ENCODE results near the gene MAPRE3.
A peak's percentile ranks its signal among the peaks of the same experiment; 100 is the strongest.

The MAPRE3 gene

GRCh38 chr2:26982102-26982742, 11.8 kb downstream of the MAPRE3 start:
- ATAC-seq (ENCODE audit: low read depth): peak; percentile 90
- H3K27me3 Mint-ChIP-seq: no peaks in the 10 kb centered on the region
- H3K36me3 Mint-ChIP-seq: peaks cover 2% of the 10 kb centered on the region
- no peak overlapping the region for H3K27ac Mint-ChIP-seq
- H3K9me3 Mint-ChIP-seq: no peaks in the 10 kb centered on the region
- no peak overlapping the region for H3K4me3 Mint-ChIP-seq
- H3K4me1 Mint-ChIP-seq: peaks cover 2% of the 10 kb centered on the region
- DNase-seq (ENCODE audit: low spot score in 2 of 2): peak in 1 of 2 donors; percentile 16

- no peak overlapping the region for H3K4me3 Mint-ChIP-seq
- no peak for DNase-seq (ENCODE audit: low spot score in 2 of 2)
- H3K9me3 Mint-ChIP-seq: no peaks in the 10 kb centered on the region
- H3K4me1 Mint-ChIP-seq: peaks cover 2% of the 10 kb centered on the region
- no peaks in the 10 kb centered on the region for H3K27me3 Mint-ChIP-seq
- peaks cover 2% of the 10 kb centered on the region for H3K36me3 Mint-ChIP-seq
- no peak overlapping the region for H3K27ac Mint-ChIP-seq
- ATAC-seq (ENCODE audit: low read depth): no peak
Measured at GRCh38 chr2:26983746-26984145, 13.3 kb downstream of the MAPRE3 start.

GRCh38 chr2:26985807-26986206, 15.4 kb downstream of the MAPRE3 start:
- ATAC-seq (ENCODE audit: low read depth) (no peak), DNase-seq (ENCODE audit: low spot score in 2 of 2) (no peak)
- Mint-ChIP-seq H3K9me3 (no peaks in the 10 kb centered on the region), H3K4me1 (peaks cover 2% of the 10 kb centered on the region), H3K27ac (no peak overlapping the region), H3K36me3 (peaks cover 2% of the 10 kb centered on the region), H3K27me3 (no peaks in the 10 kb centered on the region), H3K4me3 (no peak overlapping the region)

- Mint-ChIP-seq H3K36me3 (peaks cover 2% of the 10 kb centered on the region), H3K27ac (no peak overlapping the region), H3K4me1 (peaks cover 2% of the 10 kb centered on the region), H3K9me3 (no peaks in the 10 kb centered on the region), H3K4me3 (no peak overlapping the region), H3K27me3 (no peaks in the 10 kb centered on the region)
- ATAC-seq (ENCODE audit: low read depth): no peak
- DNase-seq (ENCODE audit: low spot score in 2 of 2): no peak
Measured at GRCh38 chr2:26986576-26986975, 16.1 kb downstream of the MAPRE3 start.

- Mint-ChIP-seq H3K36me3 (peaks cover 2% of the 10 kb centered on the region), H3K4me3 (no peak overlapping the region), H3K27ac (no peak overlapping the region), H3K4me1 (no peaks in the 10 kb centered on the region), H3K9me3 (no peaks in the 10 kb centered on the region), H3K27me3 (no peaks in the 10 kb centered on the region)
- no peak for ATAC-seq (ENCODE audit: low read depth)
- no peak for DNase-seq (ENCODE audit: low spot score in 2 of 2)
Measured at GRCh38 chr2:26988058-26988860, 17.8 kb downstream of the MAPRE3 start.

- no peak for DNase-seq (ENCODE audit: low spot score in 2 of 2)
- H3K27ac Mint-ChIP-seq: no peak overlapping the region
- H3K4me3 Mint-ChIP-seq: no peak overlapping the region
- no peaks in the 10 kb centered on the region for H3K27me3 Mint-ChIP-seq
- H3K9me3 Mint-ChIP-seq: no peaks in the 10 kb centered on the region
- peaks cover 4% of the 10 kb centered on the region for H3K36me3 Mint-ChIP-seq
- no peaks in the 10 kb centered on the region for H3K4me1 Mint-ChIP-seq
- ATAC-seq (ENCODE audit: low read depth): no peak
Measured at GRCh38 chr2:26989156-26989555, 18.7 kb downstream of the MAPRE3 start.

- Mint-ChIP-seq H3K27me3 (peaks cover 2% of the 10 kb centered on the region), H3K9me3 (no peaks in the 10 kb centered on the region), H3K4me3 (no peak overlapping the region), H3K27ac (no peak overlapping the region), H3K4me1 (no peaks in the 10 kb centered on the region), H3K36me3 (peaks cover 4% of the 10 kb centered on the region)
- ATAC-seq (ENCODE audit: low read depth): no peak
- DNase-seq (ENCODE audit: low spot score in 2 of 2): no peak
Measured at GRCh38 chr2:26991717-26992116, 21.3 kb downstream of the MAPRE3 start.

GRCh38 chr2:26993768-26994167, 23.3 kb downstream of the MAPRE3 start:
- H3K27me3 Mint-ChIP-seq: peaks cover 2% of the 10 kb centered on the region
- DNase-seq (ENCODE audit: low spot score in 2 of 2) (no peak), ATAC-seq (ENCODE audit: low read depth) (no peak)
- no peak overlapping the region for H3K27ac Mint-ChIP-seq
- no peak overlapping the region for H3K4me3 Mint-ChIP-seq
- H3K4me1 Mint-ChIP-seq: no peaks in the 10 kb centered on the region
- peaks cover 4% of the 10 kb centered on the region for H3K36me3 Mint-ChIP-seq
- no peaks in the 10 kb centered on the region for H3K9me3 Mint-ChIP-seq

- ATAC-seq (ENCODE audit: low read depth): no peak
- Mint-ChIP-seq H3K27ac (no peak overlapping the region), H3K9me3 (no peaks in the 10 kb centered on the region), H3K4me3 (no peak overlapping the region), H3K27me3 (peaks cover 7% of the 10 kb centered on the region), H3K36me3 (peaks cover 4% of the 10 kb centered on the region), H3K4me1 (no peaks in the 10 kb centered on the region)
- no peak for DNase-seq (ENCODE audit: low spot score in 2 of 2)
Measured at GRCh38 chr2:26994983-26995382, 24.5 kb downstream of the MAPRE3 start.

GRCh38 chr2:26997394-26997793, 27.0 kb downstream of the MAPRE3 start:
- peaks cover 4% of the 10 kb centered on the region for H3K4me1 Mint-ChIP-seq
- peaks cover 9% of the 10 kb centered on the region for H3K27me3 Mint-ChIP-seq
- ATAC-seq (ENCODE audit: low read depth) (no peak), DNase-seq (ENCODE audit: low spot score in 2 of 2) (no peak)
- H3K27ac Mint-ChIP-seq: no peak overlapping the region
- H3K36me3 Mint-ChIP-seq: peaks cover 4% of the 10 kb centered on the region
- no peak overlapping the region for H3K4me3 Mint-ChIP-seq
- no peaks in the 10 kb centered on the region for H3K9me3 Mint-ChIP-seq

GRCh38 chr2:26998323-26998722, 27.9 kb downstream of the MAPRE3 start:
- H3K27ac Mint-ChIP-seq: no peak overlapping the region
- peaks cover 4% of the 10 kb centered on the region for H3K4me1 Mint-ChIP-seq
- no peaks in the 10 kb centered on the region for H3K9me3 Mint-ChIP-seq
- ATAC-seq (ENCODE audit: low read depth) (no peak), DNase-seq (ENCODE audit: low spot score in 2 of 2) (no peak)
- peaks cover 9% of the 10 kb centered on the region for H3K27me3 Mint-ChIP-seq
- H3K36me3 Mint-ChIP-seq: peaks cover 4% of the 10 kb centered on the region
- no peak overlapping the region for H3K4me3 Mint-ChIP-seq

GRCh38 chr2:27000228-27000627, 29.8 kb downstream of the MAPRE3 start:
- H3K4me3 Mint-ChIP-seq: no peak overlapping the region
- ATAC-seq (ENCODE audit: low read depth) (no peak), DNase-seq (ENCODE audit: low spot score in 2 of 2) (no peak)
- peaks cover 3% of the 10 kb centered on the region for H3K36me3 Mint-ChIP-seq
- H3K9me3 Mint-ChIP-seq: no peaks in the 10 kb centered on the region
- H3K4me1 Mint-ChIP-seq: peaks cover 4% of the 10 kb centered on the region
- H3K27me3 Mint-ChIP-seq: peaks cover 9% of the 10 kb centered on the region
- peak overlapping the region; percentile 60 for H3K27ac Mint-ChIP-seq

- H3K27me3 Mint-ChIP-seq: peaks cover 10% of the 10 kb centered on the region
Measured at GRCh38 chr2:27000995-27001394, 30.6 kb downstream of the MAPRE3 start.

GRCh38 chr2:27001950-27002349, 31.5 kb downstream of the MAPRE3 start:
- ATAC-seq (ENCODE audit: low read depth) (no peak), DNase-seq (ENCODE audit: low spot score in 2 of 2) (no peak)
- Mint-ChIP-seq H3K27me3 (peaks cover 12% of the 10 kb centered on the region), H3K9me3 (no peaks in the 10 kb centered on the region), H3K4me1 (peaks cover 4% of the 10 kb centered on the region), H3K4me3 (no peak overlapping the region), H3K27ac (no peak overlapping the region), H3K36me3 (no peaks in the 10 kb centered on the region)

More at GRCh38 chr2:27000995-27001394, 30.6 kb downstream of the MAPRE3 start:
- Mint-ChIP-seq H3K36me3 (no peaks in the 10 kb centered on the region), H3K4me3 (no peak overlapping the region), H3K9me3 (no peaks in the 10 kb centered on the region), H3K4me1 (peaks cover 4% of the 10 kb centered on the region), H3K27ac (no peak overlapping the region)
- DNase-seq (ENCODE audit: low spot score in 2 of 2) (no peak), ATAC-seq (ENCODE audit: low read depth) (no peak)

GRCh38 chr2:27003007-27003406, 32.6 kb downstream of the MAPRE3 start:
- no peak for ATAC-seq (ENCODE audit: low read depth)
- H3K36me3 Mint-ChIP-seq: no peaks in the 10 kb centered on the region
- H3K4me3 Mint-ChIP-seq: no peak overlapping the region
- no peak for DNase-seq (ENCODE audit: low spot score in 2 of 2)
- H3K4me1 Mint-ChIP-seq: peaks cover 4% of the 10 kb centered on the region
- H3K9me3 Mint-ChIP-seq: no peaks in the 10 kb centered on the region
- no peak overlapping the region for H3K27ac Mint-ChIP-seq
- H3K27me3 Mint-ChIP-seq: peaks cover 12% of the 10 kb centered on the region

All from memory B cell (primary cell).